DMS53 treated with DMSO at 0.1 percent for 48 hours (cell line): ENCODE measurements around the gene IL3.

Experiments used
- DNase-seq: peaks from one replicate; lab custom pipeline; 2025; ENCODE audit not compliant: unreplicated experiment; lab: John Stamatoyannopoulos, UW

The IL3 gene

GRCh38 chr5:132025403-132025971, 35.0 kb upstream of the IL3 start:
- no peak for DNase-seq

GRCh38 chr5:132026516-132027008, 33.9 kb upstream of the IL3 start:
- no peak for DNase-seq

DNA sequence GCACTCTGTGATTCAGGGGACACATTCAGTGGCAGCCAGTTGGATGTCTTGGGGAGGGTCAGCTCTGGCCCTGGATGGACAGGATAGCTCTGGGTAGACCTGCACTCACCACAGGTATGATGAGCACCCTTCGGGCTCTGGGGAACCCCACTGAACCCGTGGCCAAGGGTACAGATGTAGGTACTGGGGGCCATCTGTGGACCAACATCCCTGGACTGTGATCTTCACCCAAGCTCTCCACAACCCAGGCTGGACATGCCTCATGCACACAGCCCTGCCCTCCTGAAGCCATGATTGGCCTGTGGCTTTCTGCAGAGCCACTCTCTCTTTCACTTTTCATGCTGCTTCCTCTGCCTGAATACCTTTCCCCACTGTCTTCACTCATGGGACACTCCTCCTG, 33.4 kb upstream of the IL3 start:
- no peak for DNase-seq

DNA sequence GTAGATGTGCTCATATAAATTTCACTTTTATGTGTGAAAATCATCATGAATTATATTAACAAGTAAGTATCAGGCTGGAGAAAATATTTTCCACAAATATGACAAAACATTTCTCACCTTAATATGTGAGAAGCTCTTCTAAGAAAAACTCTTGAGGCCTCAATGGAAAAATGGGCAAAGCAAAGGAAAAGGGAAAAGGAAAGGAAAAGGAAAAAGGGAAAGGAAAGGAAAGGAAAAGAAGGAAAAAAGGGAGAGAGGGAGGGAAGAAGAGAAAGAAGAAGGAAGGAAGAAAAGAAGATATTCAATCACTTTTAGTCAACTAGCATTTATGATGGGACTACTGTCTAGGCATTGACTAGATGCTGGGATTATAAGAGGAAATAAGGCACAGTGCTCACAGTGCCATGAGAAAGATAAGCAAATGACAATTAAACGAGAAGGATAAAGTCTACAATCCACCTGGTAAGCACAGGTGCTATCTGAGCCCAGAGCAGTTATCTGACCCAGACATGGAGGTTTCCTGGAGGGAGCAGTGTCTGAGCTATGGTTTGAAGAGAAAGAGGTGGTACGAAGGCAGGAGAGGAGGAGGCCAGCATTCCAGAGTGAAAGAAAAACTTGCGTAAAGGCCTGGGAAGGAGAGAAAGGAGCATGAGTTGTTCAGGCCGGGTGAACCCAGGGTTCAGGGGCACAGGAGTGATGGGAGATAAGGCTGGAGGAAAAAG, 30.7 kb upstream of the IL3 start:
- no peak for DNase-seq

GRCh38 chr5:132030610-132031009, 29.8 kb upstream of the IL3 start:
- DNase-seq, result no peak

GRCh38 chr5:132032196-132032595, 28.3 kb upstream of the IL3 start:
- DNase-seq, result no peak

DNA sequence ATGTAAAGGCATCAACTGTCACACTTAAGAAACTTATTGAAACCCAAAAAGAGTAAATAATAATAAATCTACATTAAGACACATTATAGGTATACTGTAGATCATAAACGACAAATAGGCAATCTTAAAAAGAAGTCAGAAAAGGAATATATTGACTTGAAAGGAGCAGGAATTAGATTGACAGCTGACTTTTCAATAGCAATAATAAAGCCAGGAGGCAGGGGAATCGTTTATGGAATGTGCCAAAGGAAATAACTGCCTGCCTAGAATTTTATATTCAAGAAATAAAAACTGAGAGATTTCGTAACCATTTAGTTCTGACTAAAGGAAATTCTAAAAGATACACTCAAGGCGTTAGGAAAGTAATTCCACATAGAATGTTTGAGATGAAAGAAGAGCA, 27.3 kb upstream of the IL3 start:
- no peak for DNase-seq

DNA sequence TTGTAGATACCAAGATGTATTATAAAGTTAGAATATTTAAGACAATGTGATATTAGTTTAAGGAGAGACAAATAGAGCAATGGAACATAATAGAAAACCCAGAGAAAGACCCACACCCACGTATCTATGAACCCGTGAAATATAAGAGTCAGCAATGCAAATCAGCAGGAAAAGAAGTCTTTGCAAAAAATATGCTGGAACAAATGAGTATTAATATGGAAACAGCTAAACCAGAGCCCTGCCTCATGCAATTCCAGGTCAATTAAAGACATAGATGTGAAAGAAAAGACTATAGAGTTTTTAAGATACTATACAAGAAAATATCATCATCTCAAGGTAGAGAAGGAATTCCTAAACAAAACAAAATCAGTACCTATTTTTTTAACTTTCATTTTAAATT, 23.1 kb upstream of the IL3 start:
- DNase-seq, result no peak

DNA sequence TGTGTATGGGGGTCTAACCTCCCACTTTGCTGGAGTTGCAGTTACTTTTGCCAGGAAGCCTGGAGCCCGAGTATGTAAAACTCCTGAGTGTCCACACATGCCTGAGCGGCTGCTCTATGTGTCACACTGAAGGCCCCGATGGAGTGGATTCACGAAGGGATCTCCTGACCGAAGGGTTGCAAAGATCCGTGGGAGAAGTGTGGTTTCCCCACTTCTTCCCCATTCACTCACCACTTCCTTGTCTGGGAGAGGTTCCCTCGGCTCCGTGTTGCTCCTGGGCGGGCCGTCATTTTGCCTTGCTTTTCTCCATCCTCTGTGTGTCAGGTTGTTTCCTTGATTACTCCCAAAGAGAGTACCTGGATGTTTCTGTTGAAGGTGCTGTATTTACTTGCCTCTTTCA, 16.2 kb upstream of the IL3 start:
- DNase-seq, result no peak

DNA sequence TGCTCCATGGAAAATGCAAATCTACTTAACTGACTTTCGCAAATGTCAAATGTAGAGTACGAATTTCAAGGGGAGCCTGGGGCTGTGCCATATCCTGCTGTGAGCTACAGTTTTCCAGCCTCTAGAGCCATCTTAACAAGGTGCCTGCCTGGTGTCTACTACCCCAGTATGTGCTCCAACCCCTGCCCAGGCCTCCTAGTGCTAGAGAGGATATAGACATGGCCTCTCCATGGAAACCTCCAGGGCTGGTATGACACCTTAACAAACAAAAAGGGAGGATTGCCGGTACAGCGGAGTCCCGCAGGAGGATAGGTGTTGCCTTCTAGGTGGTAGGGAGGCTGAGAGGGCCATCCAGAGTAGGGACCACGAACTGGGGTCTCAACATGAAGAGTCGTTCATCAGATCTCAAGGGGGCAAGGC, 13.6 kb upstream of the IL3 start:
- DNase-seq, result no peak

GRCh38 chr5:132049093-132049492, 11.4 kb upstream of the IL3 start:
- DNase-seq, result no peak

DNA sequence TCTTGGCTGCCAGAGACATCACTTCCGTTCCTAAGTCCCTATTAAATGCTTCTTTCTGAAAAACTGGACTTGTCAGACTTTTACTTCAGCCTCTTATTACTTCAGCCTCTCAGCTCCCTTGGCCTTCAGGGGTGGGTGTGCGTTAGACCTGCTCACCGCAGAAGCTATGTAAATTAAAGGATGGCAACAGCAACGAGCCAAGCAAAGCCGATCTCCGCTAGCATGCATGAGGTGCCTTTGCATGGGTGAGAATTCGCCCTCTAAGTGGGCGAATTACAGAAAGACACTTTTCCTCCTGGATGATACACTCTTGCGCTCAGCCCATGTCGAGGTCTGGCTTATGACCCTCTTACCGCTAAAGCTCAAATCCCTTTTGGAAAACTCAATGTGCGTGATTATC, 10.9 kb upstream of the IL3 start:
- no peak for DNase-seq

- DNase-seq, result no peak
Observed at GRCh38 chr5:132050136-132050535, 10.3 kb upstream of the IL3 start.

- DNase-seq, result no peak
Observed at GRCh38 chr5:132050661-132051552, 9.5 kb upstream of the IL3 start.

GRCh38 chr5:132052520-132052919, 7.9 kb upstream of the IL3 start:
- no peak for DNase-seq

DNA sequence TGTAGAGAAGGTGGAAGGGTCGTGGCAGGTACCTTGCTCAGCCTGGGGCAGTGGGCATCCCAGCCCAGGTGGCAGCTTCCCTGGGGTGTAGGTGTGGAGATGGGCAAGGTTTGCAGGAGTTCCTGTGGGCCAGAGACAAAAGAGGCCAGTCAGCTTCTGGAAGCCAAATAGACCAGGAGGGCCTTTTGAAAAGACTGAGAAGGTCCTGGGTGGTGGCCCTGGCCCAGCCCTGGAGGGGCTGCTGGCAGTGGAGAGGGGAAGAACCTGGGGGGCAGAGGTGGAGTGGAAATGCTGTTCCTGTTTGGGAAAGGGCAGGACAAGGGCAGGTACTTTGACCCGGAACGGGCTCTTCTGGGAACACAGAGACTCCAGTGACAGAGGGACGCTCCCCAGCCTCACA, 7.0 kb upstream of the IL3 start:
- DNase-seq, result no peak

GRCh38 chr5:132054031-132054696, 6.3 kb upstream of the IL3 start:
- no peak for DNase-seq

DNA sequence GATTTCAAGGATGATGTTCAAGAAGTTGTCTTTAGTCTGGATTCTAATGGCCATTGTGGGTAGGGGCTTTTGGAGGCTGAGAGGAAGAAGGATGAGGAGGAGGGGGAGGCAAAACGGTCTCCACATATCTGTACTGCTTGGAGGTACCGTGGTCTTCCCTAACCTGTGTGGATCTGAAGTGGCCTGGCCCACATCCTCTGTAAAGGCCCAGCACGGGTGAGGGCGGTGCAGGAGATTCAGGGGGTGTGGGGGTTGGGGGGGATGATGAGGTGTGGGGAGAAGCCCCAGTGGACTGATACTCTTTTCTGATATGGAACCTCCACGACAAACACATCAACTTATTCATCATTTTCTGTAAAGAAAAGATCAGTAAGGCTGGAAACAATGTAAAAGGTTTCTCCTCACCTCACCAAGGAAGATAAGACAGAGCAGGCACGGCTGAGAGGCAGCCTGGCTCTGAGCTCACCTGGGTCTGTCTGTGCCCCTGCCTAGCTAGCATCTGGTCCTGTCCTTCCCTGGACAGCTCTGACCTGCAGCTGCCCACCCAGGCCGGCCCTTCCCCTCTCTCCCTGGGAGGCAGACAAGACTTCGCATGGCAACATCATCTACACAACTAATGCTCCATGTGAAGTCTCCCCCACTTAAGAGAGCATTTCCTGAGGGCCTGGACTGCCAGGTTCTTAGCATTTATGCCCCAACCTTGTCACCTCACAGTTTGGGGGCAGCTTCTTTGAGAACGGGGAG, 5.6 kb upstream of the IL3 start:
- DNase-seq, result no peak

DNA sequence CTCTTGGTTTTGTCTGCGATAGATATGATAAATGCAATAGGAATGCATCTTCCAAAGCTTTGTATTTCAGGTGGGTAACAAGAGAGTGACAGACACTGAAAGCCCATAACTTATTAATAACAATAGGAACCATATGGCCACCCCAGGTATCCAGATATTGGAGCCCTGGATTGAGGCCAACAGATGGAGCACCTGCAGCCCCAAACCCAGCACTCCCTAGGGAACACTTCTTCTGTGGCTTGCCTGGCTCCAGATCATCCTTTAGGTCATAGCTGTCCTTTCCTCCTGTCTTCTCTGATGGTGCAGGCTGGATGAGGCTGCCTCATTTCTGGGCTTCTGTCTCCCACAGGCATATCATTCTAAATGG, 5.0 kb upstream of the IL3 start:
- DNase-seq, result no peak

DNA sequence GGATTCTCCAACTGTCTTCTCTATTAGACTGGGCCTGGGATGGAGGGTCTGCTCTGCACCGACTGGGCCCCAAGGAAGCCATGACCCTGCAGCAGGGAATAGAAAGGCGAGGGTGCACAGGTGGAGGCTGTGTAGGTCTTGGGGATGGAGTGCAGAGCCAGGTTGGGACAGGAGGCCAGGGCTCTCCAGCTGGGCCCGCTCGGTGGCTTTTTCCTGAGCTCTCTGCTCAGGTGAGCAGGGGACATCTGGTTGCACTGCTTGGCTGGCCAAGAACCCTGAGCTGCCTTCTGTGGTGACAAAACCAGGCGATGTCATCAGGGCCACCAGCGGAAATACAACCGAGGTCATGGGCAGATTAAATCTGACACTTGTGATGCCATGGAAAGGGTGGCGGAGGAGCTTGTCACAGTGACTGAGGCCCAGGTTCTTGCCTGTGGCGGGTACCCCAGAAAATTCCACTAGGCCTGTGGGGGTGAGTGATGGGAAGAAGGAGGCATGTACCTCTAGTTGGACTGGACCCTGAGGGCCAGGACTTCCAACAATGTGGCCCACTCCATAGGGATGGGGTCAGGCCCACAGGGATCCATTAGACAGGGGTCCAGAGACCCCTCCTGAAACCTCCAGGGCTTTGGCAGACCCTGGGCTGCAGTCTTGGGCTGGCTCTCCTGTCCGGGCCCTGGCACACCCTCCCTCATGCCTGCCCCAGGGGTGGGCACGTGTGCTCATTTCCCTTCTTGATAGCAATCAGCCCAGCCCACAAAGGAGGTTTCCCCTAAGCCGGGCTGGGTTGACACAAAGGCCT, 4.4 kb upstream of the IL3 start:
- no peak for DNase-seq
